GM18499 (cell line): Measurements from ENCODE around the gene MBD3L5.
"Not testable (repeated sequence)": the region's sequence is repeated elsewhere in the genome, so short reads cannot be mapped to it uniquely, and the experiment has no call there.

Source experiments
- ATAC-seq: cut with Tn5 transposase; IDR thresholded peaks from one replicate; pipeline ENCODE4 v1.9.1; 2021; ENCODE audit warnings: moderate number of reproducible peaks; ENCODE audit not compliant: insufficient read depth, unreplicated experiment

Gene MBD3L5

DNA sequence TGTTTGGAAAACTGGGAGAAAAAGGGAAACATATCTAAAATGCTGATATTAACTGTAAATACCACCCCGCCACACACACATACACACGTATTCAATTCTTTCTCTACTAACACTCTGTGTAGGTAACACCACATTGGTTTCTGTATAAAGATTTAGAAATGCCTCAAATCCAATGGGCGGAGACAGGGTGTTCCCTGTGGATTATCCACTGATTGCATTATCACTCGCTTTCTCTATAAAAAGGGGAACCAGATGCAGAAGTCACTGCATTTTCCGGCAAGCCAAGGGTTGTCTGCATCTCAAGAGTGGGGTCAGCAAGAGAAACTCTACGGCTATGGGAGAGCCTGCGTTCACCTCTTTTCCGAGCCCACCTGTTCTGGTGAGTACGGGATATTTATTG, at the start of gene MBD3L5:
Gene MBD3L5, plus strand, starts transcription at position 301 of the 400 bp plus-strand sequence. Its CDS starts 34 bp downstream, at position 335.
- not testable (repeated sequence) for ATAC-seq

DNA sequence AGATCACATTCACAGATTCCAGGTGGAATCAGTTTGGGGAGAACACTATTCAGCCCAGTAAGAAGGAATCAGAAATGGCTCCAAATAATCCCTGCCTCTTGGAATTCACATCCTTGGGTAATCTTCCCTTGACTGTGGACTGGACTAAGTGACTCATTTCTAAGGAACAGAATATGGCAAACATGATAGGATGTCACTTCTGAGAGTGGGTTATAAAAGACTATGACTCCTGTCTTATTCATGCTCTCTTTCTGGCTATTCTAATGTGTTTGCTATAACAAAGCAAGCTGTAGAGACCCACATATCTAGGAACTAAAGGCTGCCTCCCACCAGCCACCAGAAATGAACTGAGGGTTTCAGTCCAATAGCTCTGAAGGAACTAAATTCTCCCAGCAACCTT, 46.9 kb upstream of the MBD3L5 start:
- ATAC-seq: no peak

DNA sequence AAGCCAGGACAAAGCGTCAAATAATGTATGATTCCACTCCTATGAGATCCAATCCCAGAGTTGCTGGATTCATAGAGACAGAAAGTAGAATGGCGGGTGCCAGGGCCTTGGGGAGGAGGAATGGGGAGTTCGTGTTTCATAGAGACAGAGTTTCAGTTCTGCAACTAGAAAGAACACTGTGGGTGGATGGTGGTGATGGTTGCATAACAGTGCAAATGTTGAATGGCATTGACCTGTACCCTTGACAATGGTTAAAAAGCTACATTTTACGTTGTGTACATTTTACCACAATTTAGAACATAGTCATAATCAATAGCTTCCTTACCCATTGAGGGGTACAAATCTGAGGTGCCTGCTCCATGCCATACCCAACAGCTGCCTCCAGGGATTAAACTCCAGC, 42.5 kb upstream of the MBD3L5 start:
- ATAC-seq: no peak

DNA sequence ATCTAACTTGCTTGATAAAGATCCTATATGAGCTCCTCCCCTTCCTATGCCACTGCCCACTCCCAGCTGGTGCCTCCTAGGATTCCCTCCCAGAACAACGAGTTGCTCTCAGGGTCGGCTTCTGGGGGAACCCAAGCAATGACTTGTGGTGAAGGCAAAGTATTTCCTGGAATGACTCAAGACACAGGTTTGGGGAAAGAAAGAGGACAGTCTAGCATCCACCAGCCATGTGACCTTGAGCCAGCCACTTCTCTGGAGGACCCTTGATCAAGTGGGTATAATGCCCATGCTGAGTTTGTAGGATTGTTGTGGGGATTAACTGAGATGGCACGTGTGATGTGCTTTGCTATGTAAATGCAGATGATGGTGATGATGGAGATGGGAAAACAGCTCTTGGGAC, 42.1 kb upstream of the MBD3L5 start:
- no peak for ATAC-seq

DNA sequence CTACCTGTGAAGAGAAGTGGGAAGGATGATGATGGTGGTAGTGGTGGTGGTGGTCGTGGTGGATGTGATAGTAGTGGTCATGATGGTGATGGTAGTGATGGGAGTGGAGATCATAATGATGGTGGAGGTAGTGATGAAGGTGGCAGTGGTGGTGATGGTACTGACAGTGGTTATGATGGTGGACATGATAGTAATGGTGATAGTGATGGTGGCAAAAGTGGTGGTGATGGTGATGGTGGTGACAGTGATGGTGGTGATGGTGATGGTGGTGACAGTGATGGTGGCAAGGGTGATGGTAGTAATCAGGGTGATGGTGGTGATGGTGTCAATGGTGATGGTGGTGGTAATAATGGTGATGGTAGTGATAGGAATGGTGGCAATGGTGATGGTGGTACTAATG, 35.3 kb upstream of the MBD3L5 start:
- ATAC-seq: no peak

DNA sequence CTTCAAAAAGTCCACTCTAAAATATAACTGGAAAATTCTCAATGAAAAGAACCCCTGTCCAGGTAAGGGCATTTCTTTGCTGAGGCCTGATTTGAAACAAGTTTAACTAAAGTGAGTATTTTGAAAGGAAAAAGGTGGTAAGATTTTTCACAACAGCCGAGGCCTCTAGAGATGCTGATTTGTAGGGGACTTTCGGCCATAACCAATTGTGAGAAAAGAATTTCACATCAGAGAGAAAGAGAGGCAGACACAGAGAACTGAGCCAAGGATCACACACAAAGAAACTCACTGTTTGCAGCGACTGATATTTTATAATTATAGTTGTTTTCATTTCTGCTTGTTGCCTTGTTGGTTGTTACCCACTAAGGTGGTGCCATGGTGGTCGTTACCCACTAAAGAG, 33.6 kb upstream of the MBD3L5 start:
- no peak for ATAC-seq

DNA sequence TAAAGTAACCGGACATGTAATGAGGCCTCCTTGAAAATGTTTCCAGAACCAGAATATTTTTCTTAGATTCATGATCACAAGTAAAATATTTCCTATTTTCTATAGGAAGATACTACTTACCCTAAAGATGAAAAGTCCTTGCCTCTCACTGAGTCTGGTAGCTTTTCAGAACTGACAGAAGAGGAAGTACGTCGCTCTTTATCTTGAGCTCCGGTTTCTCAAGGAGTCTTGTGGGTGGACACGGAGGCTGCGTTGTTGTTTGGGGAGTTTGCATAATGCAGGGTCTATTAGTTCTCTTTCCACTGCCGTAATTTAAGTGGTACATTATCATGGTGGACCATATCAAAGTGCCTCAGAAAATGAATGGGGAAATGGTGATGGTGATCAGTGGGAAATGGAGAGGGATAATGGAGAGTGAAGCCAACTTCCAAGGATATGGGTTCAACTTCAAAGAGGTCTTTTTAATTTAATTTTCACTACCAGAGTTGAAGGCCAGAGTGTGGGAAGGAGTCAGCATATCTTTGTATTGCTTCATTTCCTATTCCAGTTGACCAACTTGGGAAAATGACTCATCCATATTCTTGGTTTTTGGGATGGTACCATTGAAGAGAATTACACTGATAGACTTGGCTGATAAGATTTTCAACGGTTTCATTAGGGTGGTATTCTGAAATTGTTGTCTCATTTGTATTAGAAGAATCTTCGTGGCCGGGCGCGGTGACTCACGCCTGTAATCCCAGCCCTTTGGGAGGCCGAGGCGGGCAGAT, 32.5 kb upstream of the MBD3L5 start:
- no peak for ATAC-seq

DNA sequence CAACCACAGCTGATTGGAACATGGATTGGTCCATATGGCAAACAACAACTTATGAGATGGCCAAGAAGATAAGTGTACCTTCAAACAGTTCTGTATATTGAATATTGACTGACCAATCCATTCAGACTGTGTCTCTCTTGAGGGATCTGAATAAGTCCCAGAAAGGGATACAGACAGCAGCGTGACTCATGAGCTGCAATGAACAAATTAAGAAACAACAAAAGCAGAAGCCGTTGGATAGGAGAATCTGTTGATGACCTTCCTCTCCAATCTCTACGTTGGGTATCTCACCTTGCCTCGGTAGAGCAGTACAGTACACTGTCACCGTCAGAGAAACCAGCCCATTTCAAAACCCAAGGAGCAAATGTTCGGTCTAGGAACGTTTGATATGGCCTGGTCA, 30.4 kb upstream of the MBD3L5 start:
- no peak for ATAC-seq

DNA sequence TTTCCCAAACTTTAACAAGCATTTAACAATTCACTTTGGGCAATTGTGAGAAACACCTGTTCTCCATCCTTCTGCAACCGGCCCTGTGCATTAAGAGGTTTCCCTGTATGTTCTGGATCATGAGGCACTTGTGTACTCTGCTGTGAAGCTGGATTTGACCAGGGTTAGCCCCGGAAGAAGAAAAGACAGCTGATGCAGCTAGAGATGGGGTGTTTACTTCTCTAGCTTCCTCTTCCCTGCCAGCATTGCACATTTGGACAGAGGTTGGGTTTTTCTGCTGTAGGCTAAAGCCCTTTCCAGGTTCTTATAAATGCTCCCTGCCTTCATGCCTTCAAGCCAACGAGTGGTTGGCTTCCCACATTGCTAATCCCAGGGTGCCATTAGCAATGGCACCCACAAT, 30.0 kb upstream of the MBD3L5 start:
- ATAC-seq: no peak

DNA sequence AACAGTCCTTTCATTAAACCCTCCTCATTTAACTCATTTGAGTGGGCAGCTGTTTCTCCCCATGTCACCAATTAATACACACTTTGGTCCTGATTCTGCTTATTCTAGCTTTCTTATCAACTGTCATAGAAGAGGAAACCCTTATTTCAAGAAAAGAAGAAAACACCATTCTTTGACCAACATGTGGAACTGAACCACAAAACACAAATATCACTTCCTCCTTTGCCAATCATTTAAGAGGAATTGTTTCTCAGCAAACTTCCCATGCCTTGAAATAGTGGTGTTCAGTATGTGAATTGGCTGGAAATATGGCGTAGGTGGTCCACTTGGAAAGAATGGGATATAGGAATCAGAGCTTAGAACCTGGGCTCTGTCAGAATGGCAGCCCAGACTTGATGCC, 29.6 kb upstream of the MBD3L5 start:
- ATAC-seq: no peak

DNA sequence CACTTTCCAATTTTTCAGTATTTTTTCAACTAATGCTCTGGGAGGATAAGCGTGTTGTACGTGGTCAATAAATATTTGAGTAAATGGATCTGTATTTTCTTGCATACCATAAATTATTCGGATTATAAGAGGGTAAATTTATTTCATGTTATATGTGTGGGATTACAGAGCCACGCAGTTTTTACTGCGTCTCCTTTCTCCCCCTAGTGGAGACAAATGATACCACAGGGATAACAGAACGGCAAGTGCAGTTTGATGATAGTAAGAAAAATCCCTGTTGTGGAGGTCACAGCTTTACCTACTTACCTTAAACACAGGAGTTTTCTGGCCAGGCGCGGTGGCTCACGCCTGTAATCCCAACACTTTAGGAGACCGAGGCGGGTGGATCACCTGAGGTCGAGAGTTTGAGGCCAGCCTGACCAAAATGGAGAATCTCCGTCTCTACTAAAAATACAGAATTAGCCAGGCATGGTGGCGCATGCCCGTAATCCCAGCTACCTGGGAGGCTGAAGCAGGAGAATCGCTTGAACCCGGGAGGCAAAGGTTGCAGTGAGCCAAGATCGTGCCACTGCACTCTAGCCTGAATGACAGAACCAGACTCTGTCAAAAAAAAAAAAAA, 26.0 kb upstream of the MBD3L5 start:
- no peak for ATAC-seq

DNA sequence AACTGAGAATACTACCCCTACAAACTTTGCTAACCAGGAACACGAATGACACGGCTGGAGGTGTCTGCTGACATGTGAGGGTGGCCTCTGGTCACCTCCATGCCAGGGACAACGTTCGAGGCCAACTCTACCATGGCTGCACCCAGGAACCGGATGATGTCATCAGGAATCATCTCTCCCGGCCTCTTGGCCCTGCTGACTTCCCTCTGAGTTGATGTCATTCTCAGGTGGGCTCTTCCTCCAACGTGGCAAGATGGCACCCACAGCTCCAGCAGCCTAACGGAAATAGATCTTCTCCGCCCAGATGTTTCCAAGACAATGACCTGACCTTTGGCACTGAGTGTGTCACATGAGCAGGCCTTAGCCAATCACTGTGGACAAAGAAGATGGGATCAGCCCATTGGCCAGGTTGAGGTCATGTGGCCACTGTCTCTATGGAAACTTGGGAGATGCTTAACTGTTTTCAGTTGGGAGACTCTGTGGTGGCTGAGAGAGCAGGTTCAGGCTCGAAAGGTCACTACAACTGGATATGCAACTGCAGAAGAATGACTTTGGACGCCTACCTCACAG, 24.2 kb upstream of the MBD3L5 start:
- no peak for ATAC-seq

DNA sequence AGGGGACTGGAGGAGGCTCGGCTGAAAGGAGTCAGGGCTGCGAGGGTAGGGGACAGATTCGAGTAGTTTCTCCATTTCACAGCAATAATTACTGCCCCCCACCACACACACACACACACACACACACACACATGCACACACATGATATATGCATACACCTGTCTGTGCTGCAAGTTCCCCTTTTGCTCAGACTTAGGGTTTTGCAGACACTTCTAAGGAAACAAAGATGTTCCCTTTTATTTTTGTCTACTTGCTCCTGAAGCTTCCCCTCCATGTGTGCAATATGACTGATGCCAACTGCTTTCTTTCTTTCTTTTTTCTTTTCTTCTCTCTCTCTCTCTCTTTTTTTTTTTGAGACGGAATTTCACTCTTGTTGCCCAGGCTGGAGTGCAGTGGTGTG, 22.5 kb upstream of the MBD3L5 start:
- ATAC-seq: no peak

DNA sequence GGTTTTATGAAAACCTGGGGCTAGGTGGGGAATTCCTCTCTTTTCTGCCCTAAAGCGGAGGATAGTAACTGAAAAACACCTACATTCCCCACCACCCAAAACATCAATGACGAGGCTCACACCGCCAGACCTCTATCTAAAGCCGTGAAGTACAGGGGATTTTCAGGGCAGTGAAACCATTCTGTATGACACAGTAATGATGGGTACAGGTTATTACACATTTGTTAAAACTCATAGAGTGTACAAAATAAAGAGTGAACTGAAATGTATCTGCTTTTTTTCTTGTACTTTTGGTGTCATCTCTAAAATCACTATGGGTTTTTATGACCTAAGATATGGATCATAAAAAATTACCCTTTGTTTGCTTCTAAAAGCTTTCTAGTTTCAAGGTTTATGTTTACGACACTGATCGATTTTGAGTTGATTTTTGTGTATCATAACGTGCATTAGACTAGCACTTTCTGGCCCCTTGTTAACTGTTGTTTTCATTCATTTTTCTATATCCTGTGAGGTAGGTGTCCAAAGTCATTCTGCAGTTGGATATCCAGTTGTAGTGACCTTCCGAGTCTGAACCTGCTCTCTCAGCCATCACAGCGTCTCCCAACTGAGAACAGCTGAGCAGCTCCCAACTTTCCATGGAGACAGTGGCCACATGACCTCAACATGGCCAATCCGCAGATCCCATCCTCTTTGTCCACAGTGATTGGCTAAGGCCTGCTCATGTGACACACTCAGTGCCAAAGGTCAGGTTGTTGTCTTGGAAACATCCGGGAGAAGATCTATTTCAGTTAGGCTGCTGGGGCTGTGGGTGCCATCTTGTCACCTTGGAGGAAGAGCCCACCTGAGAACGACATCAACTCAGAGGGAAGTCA, 19.4 kb upstream of the MBD3L5 start:
- no peak for ATAC-seq

DNA sequence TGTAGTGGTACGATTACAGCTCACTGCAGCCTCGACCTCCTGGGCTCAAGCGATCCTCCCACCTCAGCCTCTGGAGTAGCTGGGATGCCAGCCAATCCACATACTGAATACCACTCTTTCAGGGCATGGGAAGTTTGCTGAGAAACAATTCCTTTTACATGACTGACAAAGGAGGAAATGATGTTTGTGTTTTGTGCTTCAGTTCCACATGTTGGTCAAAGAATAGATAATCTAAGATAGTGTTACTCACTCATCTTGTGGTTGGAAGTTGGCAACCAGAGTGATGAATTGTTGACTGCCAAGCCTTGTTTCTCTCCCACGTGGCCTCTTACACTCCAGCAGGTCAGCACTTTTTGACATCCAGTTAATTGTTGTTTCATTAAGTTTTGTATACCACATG, 16.7 kb upstream of the MBD3L5 start:
- ATAC-seq: no peak

DNA sequence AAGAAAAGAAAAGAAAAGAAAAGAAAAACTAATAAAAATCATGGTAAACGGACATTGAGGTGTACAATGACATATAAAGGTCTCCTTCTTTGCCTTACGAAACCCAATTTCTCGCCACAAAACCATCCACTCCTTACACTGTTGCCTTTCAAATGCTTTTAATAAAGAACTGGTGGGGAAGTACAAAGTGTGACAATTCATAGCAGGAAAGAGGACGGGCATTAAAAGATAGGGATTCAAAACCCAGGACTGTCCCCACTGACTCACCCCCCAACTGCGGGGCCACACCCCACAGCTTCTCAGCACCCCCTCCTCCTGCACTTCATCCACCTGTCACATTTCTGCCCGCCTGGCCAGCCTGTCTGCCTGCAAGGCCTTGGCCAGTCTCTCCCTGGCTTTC, 11.6 kb upstream of the MBD3L5 start:
- ATAC-seq: no peak

DNA sequence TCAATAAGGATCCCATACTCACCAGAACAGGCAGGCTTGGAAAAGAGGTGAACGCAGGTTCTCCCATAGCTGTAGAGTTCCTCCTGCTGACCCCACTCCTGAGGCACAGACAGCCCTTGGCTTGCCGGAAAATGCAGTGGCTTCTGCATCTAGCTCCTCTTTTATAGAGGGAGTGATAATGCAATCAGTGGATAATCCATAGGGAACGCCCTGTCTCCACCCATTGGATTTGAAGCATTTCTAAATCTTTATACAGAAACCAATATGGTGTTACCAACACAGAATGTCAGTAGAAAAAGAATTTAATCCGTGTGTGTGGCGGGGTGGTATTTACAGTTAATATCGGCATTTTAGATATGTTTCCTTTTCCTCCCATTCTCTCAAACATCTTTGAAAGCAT, 9.0 kb upstream of the MBD3L5 start, which contains the start of gene MBD3L2B:
Gene MBD3L2B, minus strand, starts transcription at position 101 of the 400 bp plus-strand sequence. Its CDS starts 34 bp downstream, at position 67.
- not testable (repeated sequence) for ATAC-seq

DNA sequence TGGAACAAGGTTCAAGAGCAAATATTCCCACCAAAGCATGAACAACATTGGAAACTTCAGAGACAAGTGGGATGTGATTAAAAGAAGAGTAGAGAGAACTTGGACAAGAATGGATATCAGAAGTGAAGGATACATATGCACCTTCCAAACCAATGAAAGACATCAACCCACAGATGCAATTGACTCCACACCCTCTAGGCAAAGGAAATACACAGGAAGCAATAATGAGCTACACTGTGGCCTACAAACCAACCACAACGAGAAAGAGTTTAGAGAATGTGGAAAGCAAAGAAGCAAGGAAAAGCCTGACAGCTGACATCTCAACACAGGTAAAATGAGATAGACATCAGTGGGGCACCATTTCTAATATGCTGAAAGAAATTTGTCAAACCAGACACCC, 1.6 kb upstream of the MBD3L5 start:
- not testable (repeated sequence) for ATAC-seq

DNA sequence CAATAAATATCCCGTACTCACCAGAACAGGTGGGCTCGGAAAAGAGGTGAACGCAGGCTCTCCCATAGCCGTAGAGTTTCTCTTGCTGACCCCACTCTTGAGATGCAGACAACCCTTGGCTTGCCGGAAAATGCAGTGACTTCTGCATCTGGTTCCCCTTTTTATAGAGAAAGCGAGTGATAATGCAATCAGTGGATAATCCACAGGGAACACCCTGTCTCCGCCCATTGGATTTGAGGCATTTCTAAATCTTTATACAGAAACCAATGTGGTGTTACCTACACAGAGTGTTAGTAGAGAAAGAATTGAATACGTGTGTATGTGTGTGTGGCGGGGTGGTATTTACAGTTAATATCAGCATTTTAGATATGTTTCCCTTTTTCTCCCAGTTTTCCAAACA, 9.7 kb downstream of the MBD3L5 start, which contains the start of gene MBD3L4:
Gene MBD3L4, minus strand, starts transcription at position 101 of the 400 bp plus-strand sequence. Its CDS starts 35 bp downstream, at position 66.
- ATAC-seq: not testable (repeated sequence)

DNA sequence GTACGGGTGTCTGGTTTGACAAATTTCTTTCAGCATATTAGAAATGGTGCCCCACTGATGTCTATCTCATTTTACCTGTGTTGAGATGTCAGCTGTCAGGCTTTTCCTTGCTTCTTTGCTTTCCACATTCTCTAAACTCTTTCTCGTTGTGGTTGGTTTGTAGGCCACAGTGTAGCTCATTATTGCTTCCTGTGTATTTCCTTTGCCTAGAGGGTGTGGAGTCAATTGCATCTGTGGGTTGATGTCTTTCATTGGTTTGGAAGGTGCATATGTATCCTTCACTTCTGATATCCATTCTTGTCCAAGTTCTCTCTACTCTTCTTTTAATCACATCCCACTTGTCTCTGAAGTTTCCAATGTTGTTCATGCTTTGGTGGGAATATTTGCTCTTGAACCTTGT, 11.2 kb downstream of the MBD3L5 start:
- ATAC-seq: not testable (repeated sequence)
